Activated T-helper 1 cell treated with Interleukin-2 at 50 U/mL for 16 hours (primary cell): ENCODE measurements around the gene PEX7.
"Not testable (repeated sequence)": the region's sequence is repeated elsewhere in the genome, so short reads cannot be mapped to it uniquely, and the experiment has no call there.

Source experiments
- DNase-seq: peaks from one replicate; pipeline ENCODE4 v3.0.0-alpha.2; 2020; ENCODE audit warnings: low read depth

The PEX7 gene

DNA sequence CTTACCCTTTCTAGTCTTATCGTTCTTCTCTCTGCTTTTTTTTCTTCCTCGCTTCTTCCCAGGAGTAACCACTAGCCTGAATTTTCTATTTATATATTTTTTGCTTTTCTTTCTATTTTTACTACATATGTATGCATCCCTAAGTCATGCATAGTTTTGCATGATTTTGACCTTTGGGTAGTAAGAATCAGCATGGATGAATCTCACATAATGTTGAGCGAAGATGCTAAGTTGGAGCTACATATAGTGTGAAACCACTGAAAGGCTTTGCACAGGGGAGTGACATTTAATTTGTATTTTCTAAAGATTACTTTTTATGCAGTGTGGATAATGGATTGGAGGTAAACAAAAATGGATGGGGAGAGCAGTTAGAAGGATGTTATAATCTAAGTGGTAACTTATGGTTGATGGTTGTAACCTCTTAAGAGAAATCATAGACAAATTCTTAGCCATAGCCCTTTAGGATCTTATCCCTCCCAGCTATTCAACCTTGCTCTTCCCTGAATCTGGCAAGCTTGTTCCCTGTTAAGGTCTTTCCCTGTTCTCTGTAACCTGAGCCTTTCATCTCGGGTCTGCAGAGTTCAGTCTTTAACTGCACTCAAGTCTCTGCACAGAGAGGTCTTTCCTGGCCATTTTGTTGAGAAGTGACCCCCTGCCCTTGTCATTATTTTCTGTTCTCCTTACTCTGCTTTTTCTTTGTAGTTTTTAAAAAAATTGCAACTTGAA is 18.0 kb downstream of the PEX7 start:
- no peak for DNase-seq

DNA sequence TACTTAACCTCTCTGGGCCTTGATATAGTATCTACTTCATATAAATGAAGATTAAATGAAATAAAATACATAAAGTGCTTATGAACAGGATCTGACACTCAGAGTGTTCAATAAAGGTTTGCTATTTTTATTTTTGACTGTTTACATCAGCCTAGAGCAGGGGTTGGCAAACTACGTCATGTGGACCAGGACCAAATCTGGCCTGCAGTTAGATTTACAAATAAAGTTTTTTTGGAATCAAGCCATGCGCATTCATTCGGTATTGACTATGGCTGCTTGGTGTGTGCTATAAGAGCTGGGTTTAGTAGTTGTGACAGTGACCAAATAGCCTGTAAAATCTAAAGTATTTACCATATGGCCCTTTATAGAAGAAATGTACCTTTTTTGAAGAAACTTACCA is 20.8 kb downstream of the PEX7 start:
- no peak for DNase-seq

GRCh38 chr6:136846046-136846445 is 23.7 kb downstream of the PEX7 start:
- no peak for DNase-seq

DNA sequence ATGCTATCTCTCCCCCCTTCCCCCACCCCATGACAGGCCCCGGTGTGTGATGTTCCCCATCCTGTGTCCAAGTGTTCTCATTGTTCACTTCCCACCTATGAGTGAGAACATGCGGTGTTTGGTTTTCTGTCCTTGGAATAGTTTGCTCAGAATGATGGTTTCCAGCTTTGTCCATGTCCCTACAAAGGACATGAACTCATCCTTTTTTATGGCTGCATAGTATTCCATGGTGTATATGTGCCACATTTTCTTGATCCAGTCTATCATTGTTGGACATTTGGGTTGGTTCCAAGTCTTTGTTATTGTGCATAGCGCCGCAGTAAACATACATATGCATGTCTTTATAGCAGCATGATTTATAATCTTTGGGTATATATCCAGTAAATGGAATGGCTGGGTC is 24.1 kb downstream of the PEX7 start:
- not testable (repeated sequence) for DNase-seq

DNA sequence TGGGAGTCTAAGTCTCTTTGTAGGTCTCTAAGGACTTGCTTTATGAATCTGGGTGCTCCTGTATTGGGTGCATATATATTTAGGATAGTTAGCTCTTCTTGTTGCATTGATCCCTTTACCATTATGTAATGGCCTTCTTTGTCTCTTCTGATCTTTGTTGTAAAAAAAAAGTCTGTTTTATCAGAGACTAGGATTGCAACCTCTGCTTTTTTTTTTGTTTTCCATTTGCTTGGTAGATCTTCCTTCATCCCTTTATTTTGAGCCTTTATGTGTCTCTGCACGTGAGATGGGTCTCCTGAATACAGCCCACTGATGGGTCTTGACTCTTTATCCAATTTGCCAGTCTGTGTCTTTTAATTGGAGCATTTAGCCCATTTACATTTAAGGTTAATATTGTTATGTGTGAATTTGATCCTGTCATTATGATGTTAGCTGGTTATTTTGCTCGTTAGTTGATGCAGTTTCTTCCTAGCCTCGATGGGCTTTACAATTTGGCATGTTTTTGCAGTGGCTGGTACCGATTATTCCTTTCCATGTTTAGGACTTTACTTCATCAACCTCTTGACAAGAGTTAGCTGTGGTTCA is 27.7 kb downstream of the PEX7 start:
- DNase-seq: not testable (repeated sequence)

DNA sequence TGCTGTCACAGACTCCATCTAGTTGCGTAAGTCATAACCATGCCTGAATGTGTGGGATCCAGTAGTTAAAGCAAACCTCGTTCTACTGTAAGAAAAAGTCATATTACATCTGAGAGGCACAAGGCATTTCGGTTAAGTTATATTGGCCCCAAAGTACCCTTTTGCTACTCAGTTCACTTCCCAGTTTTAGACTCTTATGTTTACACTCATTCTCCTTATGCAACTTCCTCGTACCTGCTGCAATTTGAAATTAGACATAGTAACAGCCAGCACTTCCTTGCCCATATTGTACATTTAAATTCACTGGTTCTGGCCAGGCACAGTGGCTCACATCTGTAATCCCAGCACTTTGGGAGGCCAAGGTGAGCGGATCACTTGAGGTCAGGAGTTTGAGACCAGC is 37.0 kb downstream of the PEX7 start:
- no peak for DNase-seq

DNA sequence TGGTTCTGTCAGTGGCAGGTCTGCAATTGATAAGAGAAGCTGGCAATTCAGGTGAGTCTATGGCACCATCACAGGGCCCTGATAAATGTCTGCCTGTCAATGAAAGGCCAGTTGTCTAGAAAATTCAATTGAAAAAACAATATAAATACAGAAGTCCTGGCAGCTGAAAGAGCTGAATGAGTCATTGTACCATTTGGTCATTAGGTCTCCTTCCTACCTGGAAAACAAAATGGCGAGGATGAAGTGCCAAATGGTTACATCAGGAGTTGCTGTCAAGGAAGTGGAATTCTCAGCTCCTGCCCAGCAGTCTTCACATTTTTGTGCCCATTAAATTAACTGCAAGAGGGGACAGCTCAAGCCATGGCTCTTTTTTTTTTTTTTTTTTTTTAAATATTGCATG is 37.7 kb downstream of the PEX7 start:
- no peak for DNase-seq

GRCh38 chr6:136862662-136863061 is 40.3 kb downstream of the PEX7 start:
- no peak for DNase-seq

DNA sequence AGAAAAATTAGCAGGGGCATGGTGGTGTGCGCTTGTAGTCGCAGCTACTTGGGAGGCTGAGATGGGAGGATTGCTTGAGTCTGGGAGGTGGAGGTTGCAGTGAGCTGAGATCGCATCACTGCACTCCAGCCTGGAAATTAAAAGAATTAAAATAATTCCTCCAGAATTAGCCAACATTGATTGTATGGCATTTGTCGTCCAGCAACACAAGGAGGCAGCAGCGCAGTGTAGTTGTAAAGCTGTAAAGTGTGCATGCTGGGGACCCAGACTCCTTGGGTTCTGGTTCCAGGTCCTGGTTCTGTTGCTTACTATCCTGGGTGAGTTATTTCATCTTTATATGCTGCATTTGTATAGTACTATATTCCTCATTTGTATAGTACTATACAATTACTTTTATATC is 41.4 kb downstream of the PEX7 start:
- DNase-seq: no peak

GRCh38 chr6:136864676-136865075 is 42.3 kb downstream of the PEX7 start:
- DNase-seq: no peak

DNA sequence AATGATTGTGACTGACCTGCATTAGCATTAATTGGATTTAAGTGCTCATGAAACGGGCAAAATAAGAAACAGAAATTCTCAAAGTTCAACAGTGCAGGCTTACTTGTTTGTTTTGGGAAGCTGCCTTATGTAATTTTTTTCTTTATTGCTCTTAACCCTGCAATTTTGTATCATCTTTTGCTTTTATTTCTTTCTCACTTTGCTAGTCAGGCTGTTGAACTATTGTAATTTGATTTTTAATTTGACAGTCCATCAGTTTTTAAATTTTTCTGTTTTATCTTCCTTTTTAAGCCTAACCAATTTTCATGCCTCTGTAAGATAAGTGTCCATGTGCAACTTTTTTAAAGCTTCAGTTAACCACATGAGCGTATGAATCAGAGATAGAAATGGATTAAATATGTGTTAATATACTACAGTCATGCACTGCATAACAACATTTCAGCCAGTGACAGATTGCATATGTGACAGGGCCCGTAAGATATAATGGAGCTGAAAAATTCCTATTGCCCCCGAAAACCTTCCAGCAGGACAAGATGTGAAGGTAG is 44.6 kb downstream of the PEX7 start:
- DNase-seq: no peak

DNA sequence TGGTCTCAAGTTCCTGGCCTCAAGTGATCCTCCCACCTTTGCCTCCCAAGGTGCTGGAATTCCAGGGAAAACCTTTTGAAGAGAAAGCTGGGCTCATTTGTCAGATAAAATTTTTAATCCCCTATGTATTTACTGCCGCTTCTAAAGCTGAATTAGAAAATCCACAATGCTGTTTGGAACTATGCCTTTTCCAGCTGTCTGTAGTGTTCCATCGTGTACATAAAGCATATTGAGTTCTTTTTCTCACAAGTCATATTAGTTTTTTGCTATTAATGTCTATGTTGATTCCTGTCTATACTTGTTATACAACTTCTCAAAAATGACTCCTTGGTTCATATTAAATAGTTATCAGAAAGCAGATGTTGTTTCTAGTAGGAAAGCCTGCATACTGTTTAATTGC is 47.1 kb downstream of the PEX7 start:
- DNase-seq: no peak

GRCh38 chr6:136873748-136874147 is 51.4 kb downstream of the PEX7 start:
- DNase-seq: no peak

DNA sequence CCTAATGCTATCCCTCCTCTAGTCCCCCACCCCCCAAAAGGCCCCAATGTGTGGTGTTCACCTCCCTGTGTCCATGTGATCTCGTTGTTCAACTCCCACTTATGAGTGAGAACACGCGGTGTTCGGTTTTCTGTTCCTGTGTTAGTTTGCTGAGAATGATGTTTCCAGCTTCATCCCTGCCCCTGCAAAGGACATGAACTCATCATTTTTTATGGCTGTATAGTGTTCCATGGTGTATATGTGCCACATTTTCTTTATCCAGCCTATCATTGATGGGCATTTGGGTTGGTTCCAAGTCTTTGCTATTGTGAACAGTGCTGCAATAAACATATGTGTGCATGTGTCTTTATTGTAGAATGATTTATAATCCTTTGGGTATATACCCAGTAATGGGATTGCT is 54.1 kb downstream of the PEX7 start:
- not testable (repeated sequence) for DNase-seq

- no peak for DNase-seq
These were observed 58.5 kb downstream of the PEX7 start for GRCh38 chr6:136880748-136881460.

GRCh38 chr6:136886091-136886490 is 63.7 kb downstream of the PEX7 start:
- DNase-seq: no peak

- DNase-seq: no peak
These were observed 65.6 kb downstream of the PEX7 start for GRCh38 chr6:136887953-136888352.

DNA sequence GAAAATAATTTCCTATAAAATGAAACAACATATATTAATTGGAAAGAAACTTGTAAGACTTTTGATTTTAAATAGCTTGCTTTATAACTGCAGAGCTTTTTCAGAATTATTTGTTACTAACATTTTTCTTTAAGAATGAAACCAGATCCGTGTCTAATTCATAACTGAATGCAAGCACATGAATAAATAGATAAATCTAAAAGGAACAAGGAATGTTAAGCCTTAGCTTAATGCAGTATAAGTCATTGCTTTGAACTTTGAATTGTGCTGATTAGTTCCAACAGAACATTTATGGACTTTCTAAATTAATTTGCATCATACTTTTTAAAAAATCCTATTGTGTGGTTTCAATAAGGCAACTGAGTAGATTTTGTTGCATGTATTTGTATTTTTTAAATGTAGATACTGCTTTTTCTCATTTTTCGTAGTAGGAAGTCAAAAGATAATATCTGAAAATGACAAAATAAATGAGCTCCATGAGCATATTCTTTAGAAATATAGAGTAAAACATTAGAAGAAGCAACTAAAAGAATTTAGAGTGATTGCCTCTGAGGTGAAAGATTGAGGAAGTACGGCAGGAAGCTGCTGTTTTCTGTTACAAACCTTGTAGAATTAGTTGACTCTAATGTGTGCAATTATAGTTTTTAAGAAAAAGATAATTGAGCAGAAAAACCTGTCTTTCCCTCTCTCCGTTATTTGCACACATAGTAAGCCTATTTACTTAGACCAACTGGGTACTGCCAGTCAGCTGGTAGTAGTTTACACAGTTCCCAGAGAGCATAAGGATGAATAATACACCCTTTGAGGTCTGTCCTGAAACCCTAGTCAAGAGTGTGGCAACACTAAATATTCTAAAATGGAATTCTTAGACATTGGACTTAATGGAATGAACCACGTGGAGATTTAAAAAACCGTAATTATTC is 67.1 kb downstream of the PEX7 start:
- no peak for DNase-seq

DNA sequence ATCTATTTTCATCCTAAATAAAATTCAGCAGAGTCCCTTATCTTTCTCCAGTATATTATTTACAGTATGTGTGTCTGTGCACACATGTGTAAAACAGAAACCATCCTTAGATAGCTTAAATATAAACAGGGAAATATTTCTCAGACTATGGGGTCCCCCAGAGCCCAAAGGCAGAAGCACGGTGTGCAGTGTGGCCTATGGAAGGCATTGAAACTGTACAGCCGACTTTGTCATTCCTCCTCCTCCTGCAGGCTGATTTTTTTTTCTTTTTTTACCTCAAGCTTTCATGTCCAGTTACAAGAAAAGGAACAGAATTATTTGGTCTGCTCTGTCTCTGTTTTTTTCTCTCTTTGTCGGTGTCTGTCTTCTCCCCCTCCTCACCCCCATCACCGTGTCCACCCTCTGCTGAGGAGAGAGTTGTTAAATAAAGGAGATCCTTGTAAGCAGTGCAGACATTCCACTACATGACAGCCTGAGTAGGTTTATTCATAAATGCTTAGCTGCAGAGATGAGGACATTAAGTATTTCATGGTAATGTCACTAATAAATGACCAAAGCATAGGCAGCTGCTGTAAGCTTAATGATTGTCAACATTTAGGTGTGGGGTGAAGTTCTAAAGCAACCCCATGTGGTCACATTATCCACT is 67.9 kb downstream of the PEX7 start:
- no peak for DNase-seq

DNA sequence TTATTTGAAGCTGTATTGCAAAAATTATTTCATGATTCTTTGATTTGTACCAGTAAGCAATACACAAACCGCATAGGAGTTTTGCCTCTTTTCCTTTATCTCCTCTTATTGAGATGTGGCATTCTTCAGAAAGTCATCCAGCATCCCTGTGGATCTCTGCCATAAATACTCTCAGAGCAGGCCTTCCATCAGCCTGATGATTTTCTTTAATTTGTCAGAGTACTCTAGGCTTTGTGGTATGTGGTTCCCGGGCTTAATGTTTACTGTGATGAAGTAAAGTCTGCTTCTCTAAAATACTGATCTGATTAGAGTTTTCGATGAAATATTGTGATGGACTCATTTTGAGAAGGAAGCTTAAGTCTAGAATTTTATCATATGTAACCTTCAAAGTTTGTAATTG is 68.6 kb downstream of the PEX7 start:
- no peak for DNase-seq

DNA sequence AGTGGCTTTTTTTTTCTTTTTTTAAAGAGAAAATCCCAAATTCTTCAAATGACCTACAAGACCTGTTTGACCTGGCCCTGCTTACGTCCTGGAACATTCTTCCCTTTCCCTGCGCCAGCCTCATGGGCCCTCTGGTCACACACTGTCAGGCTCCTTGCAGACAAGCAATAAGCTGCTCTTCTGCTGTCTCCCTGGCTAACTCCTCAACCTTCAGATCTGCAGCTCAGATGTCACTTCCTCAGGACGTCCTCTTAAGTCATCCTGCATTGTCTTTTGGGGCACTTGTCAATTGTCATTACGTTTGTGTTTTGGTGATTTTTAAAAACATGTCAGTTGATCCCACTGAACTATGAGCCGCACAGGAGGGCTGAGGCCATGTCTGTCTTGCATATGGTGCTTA is 70.8 kb downstream of the PEX7 start:
- DNase-seq: no peak

DNA sequence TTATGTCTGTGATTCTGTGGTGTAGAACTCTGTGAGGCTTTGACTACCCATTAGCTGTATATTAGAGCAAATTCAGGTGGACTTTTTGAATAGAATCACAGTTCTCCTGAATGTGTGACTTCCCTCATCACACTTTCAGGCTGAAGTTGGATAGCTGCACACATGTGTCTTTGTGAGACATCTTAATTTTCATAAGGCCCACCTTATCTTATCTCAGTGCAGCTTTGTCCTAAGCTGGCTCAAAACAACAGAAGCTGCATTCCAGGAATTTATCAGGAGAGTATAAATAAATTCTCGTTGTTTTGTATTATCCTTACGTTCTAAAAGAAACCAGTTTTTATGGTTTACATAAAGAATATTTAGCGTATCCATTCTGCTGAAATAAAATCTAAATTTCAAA is 73.5 kb downstream of the PEX7 start:
- DNase-seq: no peak
